Measurements from ENCODE around the gene TIFAB.

Gene TIFAB

DNA sequence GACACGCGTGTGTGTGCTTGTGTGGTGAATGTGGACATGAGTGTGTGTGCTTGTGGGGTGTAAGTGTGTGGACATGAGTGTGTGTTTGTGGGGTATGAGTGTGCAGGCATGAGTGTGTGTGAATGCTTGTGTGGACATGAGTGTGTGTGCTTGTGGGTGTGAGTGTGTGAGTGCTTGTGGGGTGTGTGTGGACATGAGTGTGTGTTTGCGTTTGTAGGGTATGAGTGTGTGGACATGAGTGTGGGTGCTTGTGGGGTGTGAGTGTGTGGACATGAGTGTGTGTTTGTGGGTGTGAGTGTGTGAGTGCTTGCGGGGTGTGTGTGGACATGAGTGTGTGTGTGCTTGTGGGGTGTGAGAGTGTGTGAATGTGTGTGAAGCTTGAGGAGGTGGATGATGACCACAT, 29.8 kb upstream of the TIFAB start:
- H3K4me1 ChIP-seq (ENCODE audit: control insufficient read depth in 2 of 2, insufficient read depth in 2 of 2, low read length in 2 of 2): no peaks in the 10 kb centered on the region
- no peaks in the 10 kb centered on the region for H3K9me3 ChIP-seq (ENCODE audit: control insufficient read depth in 2 of 2, low read length in 2 of 2)
- no peak overlapping the region for H3K9ac ChIP-seq (ENCODE audit: low read depth in 1 of 2, low read length in 2 of 2)
- H3K4me3 ChIP-seq (ENCODE audit: low read length in 2 of 2): no peak overlapping the region
- peaks cover 14 to 16% of the 10 kb centered on the region in 2 donors for H3K27me3 ChIP-seq (ENCODE audit: control insufficient read depth in 2 of 2, insufficient read depth in 2 of 2, low read length in 2 of 2)
- H3K36me3 ChIP-seq (ENCODE audit: control insufficient read depth in 2 of 2, insufficient read depth in 2 of 2, low read length in 2 of 2): no peaks in the 10 kb centered on the region
- H3K27ac ChIP-seq (ENCODE audit: low read depth in 2 of 2, low read length in 2 of 2): no peak overlapping the region

DNA sequence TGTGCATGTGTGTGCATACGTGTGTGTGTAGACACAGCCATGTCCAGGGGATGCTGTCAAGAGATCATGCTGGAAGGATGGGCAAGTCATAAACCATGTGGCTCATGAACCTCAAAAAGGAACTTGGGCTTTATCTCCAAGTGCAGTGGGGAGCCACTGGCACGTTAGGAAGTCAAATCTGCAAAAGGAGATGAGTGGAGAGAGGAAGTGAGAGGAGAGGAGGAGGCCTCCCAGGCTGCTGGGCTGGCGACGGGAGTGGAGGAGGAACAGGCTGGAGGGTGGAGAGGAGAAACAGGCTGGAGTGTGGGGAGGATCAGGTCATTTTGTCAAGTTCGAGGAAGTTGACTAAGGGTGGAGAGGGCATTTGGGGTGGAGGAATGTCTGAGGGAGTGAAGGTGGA, 29.2 kb upstream of the TIFAB start:
- Histone ChIP-seq H3K9ac (ENCODE audit: low read depth in 1 of 2, low read length in 2 of 2) (no peak overlapping the region), H3K9me3 (ENCODE audit: control insufficient read depth in 2 of 2, low read length in 2 of 2) (no peaks in the 10 kb centered on the region), H3K36me3 (ENCODE audit: control insufficient read depth in 2 of 2, insufficient read depth in 2 of 2, low read length in 2 of 2) (no peaks in the 10 kb centered on the region), H3K27ac (ENCODE audit: low read depth in 2 of 2, low read length in 2 of 2) (no peak overlapping the region), H3K27me3 (ENCODE audit: control insufficient read depth in 2 of 2, insufficient read depth in 2 of 2, low read length in 2 of 2) (peaks cover 11 to 13% of the 10 kb centered on the region in 2 donors), H3K4me3 (ENCODE audit: low read length in 2 of 2) (no peak overlapping the region), H3K4me1 (ENCODE audit: control insufficient read depth in 2 of 2, insufficient read depth in 2 of 2, low read length in 2 of 2) (no peaks in the 10 kb centered on the region)

DNA sequence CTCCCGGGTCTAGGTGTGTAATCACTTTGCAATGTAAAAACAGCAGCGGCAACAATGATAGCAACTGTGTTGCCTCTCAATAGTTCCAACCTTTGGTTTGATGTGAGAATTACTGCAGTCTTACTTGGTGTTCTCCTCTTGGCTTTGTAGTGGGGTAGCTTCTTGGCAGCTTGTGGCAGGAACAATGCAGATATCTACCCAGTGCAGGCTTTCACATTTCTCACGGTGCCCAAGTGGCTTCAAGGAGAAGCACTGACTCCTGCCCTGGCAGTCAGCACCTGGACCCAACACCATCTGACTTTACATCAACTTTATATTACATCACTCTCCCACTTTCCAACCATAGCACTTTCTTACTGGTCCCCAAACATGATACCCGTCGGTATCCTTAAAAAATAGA, 28.4 kb upstream of the TIFAB start:
- no peaks in the 10 kb centered on the region for H3K36me3 ChIP-seq (ENCODE audit: control insufficient read depth in 2 of 2, insufficient read depth in 2 of 2, low read length in 2 of 2)
- H3K4me1 ChIP-seq (ENCODE audit: control insufficient read depth in 2 of 2, insufficient read depth in 2 of 2, low read length in 2 of 2): no peaks in the 10 kb centered on the region
- H3K9ac ChIP-seq (ENCODE audit: low read depth in 1 of 2, low read length in 2 of 2): no peak overlapping the region
- no peak overlapping the region for H3K27ac ChIP-seq (ENCODE audit: low read depth in 2 of 2, low read length in 2 of 2)
- H3K4me3 ChIP-seq (ENCODE audit: low read length in 2 of 2): no peak overlapping the region
- no peaks in the 10 kb centered on the region for H3K9me3 ChIP-seq (ENCODE audit: control insufficient read depth in 2 of 2, low read length in 2 of 2)
- H3K27me3 ChIP-seq (ENCODE audit: control insufficient read depth in 2 of 2, insufficient read depth in 2 of 2, low read length in 2 of 2): peaks cover 5 to 6% of the 10 kb centered on the region in 2 donors

DNA sequence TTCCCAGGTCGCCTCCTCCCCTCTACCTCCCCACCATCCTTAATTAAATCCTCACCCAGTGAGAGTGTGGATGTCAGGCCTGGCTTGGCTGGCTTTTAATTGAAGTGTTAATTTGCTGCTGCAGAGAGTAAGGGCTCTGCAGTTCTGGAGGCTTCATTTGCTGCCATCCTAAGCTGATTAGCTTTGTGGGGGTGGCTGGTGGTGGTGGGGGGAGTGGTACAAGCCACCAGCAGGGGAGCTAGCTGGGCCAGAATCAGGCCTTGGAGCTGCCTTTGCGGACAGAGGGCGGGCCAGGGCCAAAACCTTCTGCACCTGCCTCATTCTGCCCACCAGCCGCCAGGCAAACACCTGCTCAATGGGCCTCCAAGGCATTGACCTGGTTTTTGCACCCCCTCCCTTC, 26.8 kb upstream of the TIFAB start:
- peaks cover 1 to 5% of the 10 kb centered on the region in 2 donors for H3K27me3 ChIP-seq (ENCODE audit: control insufficient read depth in 2 of 2, insufficient read depth in 2 of 2, low read length in 2 of 2)
- no peak overlapping the region for H3K4me3 ChIP-seq (ENCODE audit: low read length in 2 of 2)
- no peaks in the 10 kb centered on the region for H3K4me1 ChIP-seq (ENCODE audit: control insufficient read depth in 2 of 2, insufficient read depth in 2 of 2, low read length in 2 of 2)

DNA sequence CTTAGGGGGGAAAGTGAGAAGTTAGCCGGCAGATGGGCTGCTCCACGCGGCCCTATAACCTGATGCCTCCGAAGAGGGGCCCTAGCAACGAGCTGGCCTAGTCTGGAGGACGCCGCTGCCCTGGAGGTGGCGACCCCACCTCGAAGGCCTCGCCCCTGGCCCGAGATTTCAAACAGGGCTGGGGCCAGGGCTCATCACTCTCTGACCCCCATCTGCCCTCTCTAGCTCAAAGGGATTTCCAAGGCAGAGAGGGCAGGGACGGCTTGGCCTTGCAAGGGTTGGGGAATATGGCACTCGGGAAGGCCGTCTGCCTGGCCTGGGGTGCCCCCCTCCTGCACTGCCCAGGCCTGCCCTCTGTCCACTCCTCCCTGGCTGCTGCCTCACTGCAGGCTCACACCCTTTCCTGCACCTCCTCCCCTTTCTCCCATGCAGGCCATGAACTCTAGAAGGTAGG, 25.5 kb upstream of the TIFAB start:
- Histone ChIP-seq H3K27ac (ENCODE audit: low read depth in 2 of 2, low read length in 2 of 2) (no peak overlapping the region), H3K4me1 (ENCODE audit: control insufficient read depth in 2 of 2, insufficient read depth in 2 of 2, low read length in 2 of 2) (no peaks in the 10 kb centered on the region), H3K4me3 (ENCODE audit: low read length in 2 of 2) (no peak overlapping the region), H3K9ac (ENCODE audit: low read depth in 1 of 2, low read length in 2 of 2) (no peak overlapping the region), H3K36me3 (ENCODE audit: control insufficient read depth in 2 of 2, insufficient read depth in 2 of 2, low read length in 2 of 2) (no peaks in the 10 kb centered on the region), H3K9me3 (ENCODE audit: control insufficient read depth in 2 of 2, low read length in 2 of 2) (no peaks in the 10 kb centered on the region), H3K27me3 (ENCODE audit: control insufficient read depth in 2 of 2, insufficient read depth in 2 of 2, low read length in 2 of 2) (peaks cover 4 to 5% of the 10 kb centered on the region in 2 donors)

More for the DNA sequence above, 26.8 kb upstream of the TIFAB start:
- no peaks in the 10 kb centered on the region for H3K9me3 ChIP-seq (ENCODE audit: control insufficient read depth in 2 of 2, low read length in 2 of 2)
- H3K36me3 ChIP-seq (ENCODE audit: control insufficient read depth in 2 of 2, insufficient read depth in 2 of 2, low read length in 2 of 2): no peaks in the 10 kb centered on the region
- H3K9ac ChIP-seq (ENCODE audit: low read depth in 1 of 2, low read length in 2 of 2): no peak overlapping the region
- no peak overlapping the region for H3K27ac ChIP-seq (ENCODE audit: low read depth in 2 of 2, low read length in 2 of 2)

DNA sequence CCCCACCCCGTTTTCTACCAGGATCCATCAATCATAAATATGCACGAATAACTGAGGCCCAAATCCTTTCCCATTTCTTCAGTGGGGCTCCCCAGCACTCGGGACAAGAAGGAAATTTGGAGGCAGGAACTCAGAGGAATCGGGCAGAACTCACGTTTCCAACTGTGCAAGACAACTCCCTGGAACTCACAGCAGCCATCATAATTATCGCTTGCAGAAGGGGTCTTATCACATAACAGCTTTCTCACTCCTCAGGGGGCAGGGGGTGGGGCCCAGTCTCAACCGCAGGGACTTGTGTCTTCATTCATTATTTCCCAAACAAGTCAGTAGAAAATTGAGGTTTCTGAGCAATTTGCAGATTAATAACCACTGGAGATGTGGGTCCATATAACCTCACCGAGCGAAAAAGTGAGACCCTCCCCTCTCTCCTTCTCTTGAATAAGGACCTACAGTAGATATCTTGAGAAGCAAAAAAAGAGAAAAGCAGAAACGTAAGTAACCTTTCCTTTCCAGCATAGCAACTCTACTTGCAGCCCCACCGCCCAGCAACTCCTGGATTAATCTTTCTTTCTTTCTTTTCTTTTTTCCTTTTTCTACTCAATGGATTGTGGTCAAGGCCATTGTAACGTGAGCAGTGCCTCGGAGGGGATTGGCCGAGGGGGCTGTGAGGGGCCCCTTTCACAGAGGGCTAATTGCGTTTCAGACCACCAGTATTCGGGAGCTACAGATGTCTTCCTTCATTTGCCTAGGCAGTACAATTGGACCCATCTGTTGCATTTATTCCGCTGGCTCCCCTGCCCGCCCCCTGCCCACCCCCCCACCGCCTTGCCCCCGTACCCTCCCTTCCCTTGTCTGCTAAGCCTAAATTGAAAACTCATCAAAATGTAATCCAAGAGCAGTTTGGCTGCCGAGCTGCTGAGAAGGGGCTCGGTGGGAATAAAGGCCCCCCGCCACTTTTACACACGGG, 24.7 kb upstream of the TIFAB start:
- Histone ChIP-seq H3K27ac (ENCODE audit: low read depth in 2 of 2, low read length in 2 of 2) (no peak overlapping the region), H3K9me3 (ENCODE audit: control insufficient read depth in 2 of 2, low read length in 2 of 2) (no peaks in the 10 kb centered on the region), H3K36me3 (ENCODE audit: control insufficient read depth in 2 of 2, insufficient read depth in 2 of 2, low read length in 2 of 2) (no peaks in the 10 kb centered on the region), H3K9ac (ENCODE audit: low read depth in 1 of 2, low read length in 2 of 2) (no peak overlapping the region), H3K4me3 (ENCODE audit: low read length in 2 of 2) (no peak overlapping the region), H3K27me3 (ENCODE audit: control insufficient read depth in 2 of 2, insufficient read depth in 2 of 2, low read length in 2 of 2) (peaks cover 4 to 5% of the 10 kb centered on the region in 2 donors), H3K4me1 (ENCODE audit: control insufficient read depth in 2 of 2, insufficient read depth in 2 of 2, low read length in 2 of 2) (no peaks in the 10 kb centered on the region)

DNA sequence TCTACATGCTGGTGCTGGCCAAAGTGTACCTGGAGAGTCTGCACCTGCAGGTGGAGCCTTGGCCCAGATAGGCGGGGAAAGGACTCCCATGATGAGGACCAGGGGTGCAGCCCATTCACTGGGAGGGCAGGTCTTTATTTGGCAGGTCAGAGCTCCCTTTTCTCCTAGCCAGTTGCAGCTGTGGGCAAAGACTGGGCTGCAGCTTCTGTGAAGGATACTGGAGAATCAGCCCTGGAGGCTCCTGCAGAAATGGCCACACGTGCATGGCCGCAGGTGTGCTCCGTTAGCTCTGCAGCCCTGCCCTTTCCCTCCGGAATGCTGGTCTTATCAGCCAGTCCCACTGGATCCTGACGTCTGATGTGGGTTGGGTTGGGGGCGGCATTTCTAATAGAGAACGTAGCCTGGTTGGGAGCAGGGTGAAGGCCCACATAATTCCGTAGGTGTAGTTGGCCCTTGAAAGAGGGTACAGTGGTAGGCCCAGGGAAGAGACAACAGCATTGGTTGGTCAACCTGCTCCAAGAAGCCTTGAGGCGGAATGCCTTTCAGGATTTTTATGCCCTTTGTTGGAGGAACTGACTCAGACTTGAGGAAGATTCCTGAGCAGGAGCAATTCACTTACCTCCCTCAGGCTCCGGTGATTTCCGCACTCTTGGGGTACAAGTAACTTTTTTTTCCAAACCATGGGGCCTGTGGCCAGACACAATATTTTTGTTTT, 22.0 kb upstream of the TIFAB start:
- Histone ChIP-seq H3K9ac (ENCODE audit: low read depth in 1 of 2, low read length in 2 of 2) (no peak overlapping the region), H3K9me3 (ENCODE audit: control insufficient read depth in 2 of 2, low read length in 2 of 2) (no peaks in the 10 kb centered on the region), H3K27ac (ENCODE audit: low read depth in 2 of 2, low read length in 2 of 2) (no peak overlapping the region), H3K27me3 (ENCODE audit: control insufficient read depth in 2 of 2, insufficient read depth in 2 of 2, low read length in 2 of 2) (peaks cover 5 to 7% of the 10 kb centered on the region in 2 donors), H3K4me3 (ENCODE audit: low read length in 2 of 2) (no peak overlapping the region), H3K36me3 (ENCODE audit: control insufficient read depth in 2 of 2, insufficient read depth in 2 of 2, low read length in 2 of 2) (no peaks in the 10 kb centered on the region), H3K4me1 (ENCODE audit: control insufficient read depth in 2 of 2, insufficient read depth in 2 of 2, low read length in 2 of 2) (no peaks in the 10 kb centered on the region)

DNA sequence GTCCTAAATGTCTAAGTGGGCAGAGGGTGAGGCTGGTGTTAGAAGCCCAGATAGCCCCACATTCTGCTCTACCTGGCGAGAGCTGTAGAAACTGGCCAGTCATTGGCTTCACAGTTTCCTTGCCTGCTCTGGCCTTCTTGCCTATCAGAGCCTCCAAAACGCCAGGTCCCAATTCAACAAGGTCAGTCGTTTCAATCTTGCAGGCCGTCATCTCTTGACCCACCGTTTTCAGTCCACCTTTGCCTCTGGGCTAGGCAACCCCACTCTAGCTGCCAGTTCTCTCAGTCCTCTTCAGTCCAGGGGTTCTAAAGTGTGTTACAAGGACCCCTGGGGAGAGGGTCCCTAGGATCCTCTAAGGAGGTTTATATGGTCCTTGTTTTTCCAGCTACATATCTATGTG, 20.0 kb upstream of the TIFAB start:
- Histone ChIP-seq H3K27me3 (ENCODE audit: control insufficient read depth in 2 of 2, insufficient read depth in 2 of 2, low read length in 2 of 2) (peaks cover 0 to 12% of the 10 kb centered on the region in 2 donors), H3K4me1 (ENCODE audit: control insufficient read depth in 2 of 2, insufficient read depth in 2 of 2, low read length in 2 of 2) (no peaks in the 10 kb centered on the region), H3K4me3 (ENCODE audit: low read length in 2 of 2) (no peak overlapping the region), H3K9me3 (ENCODE audit: control insufficient read depth in 2 of 2, low read length in 2 of 2) (no peaks in the 10 kb centered on the region), H3K36me3 (ENCODE audit: control insufficient read depth in 2 of 2, insufficient read depth in 2 of 2, low read length in 2 of 2) (no peaks in the 10 kb centered on the region), H3K27ac (ENCODE audit: low read depth in 2 of 2, low read length in 2 of 2) (no peak overlapping the region), H3K9ac (ENCODE audit: low read depth in 1 of 2, low read length in 2 of 2) (no peak overlapping the region)

DNA sequence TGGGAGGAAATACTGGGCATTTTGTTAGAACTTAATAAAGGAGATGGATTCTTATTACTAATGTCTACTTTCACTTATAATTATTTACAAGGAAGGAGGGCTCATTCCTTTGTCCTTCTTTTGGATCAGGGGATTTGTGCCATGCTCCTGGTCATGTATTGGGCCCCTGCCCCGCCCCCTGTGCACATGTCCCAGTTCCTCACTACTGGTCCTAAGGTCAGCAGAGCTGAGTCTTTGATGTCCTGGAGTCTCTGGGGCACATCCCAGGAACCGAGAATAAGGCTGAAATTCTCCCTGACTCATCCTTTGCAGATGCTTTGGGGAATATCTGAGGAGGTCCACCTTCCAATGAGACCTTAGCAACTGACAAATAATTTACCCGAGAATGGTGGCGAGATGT, 19.6 kb upstream of the TIFAB start:
- Histone ChIP-seq H3K9me3 (ENCODE audit: control insufficient read depth in 2 of 2, low read length in 2 of 2) (no peaks in the 10 kb centered on the region), H3K27ac (ENCODE audit: low read depth in 2 of 2, low read length in 2 of 2) (no peak overlapping the region), H3K4me1 (ENCODE audit: control insufficient read depth in 2 of 2, insufficient read depth in 2 of 2, low read length in 2 of 2) (no peaks in the 10 kb centered on the region), H3K27me3 (ENCODE audit: control insufficient read depth in 2 of 2, insufficient read depth in 2 of 2, low read length in 2 of 2) (peaks cover 0 to 15% of the 10 kb centered on the region in 2 donors), H3K36me3 (ENCODE audit: control insufficient read depth in 2 of 2, insufficient read depth in 2 of 2, low read length in 2 of 2) (no peaks in the 10 kb centered on the region), H3K4me3 (ENCODE audit: low read length in 2 of 2) (no peak overlapping the region), H3K9ac (ENCODE audit: low read depth in 1 of 2, low read length in 2 of 2) (no peak overlapping the region)

DNA sequence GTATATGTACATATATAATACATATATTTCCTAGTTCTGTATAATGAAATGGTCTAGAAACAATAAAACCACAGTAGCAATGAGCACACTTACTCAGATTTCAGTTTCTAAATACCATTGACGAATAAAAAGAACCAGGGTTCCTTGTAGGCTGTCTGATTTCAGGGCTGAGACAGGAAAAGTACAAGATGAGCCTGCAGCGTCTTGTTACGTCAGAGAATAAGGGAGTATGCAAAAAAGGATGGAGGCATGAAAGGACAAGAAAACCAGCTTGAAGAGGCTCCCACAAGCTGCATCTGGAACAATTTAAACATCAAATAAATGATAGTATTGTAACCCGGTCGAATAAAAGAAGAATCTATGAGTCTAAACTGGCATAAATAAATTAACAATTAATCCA, 17.8 kb upstream of the TIFAB start:
- Histone ChIP-seq H3K36me3 (ENCODE audit: control insufficient read depth in 2 of 2, insufficient read depth in 2 of 2, low read length in 2 of 2) (no peaks in the 10 kb centered on the region), H3K27ac (ENCODE audit: low read depth in 2 of 2, low read length in 2 of 2) (no peak overlapping the region), H3K4me3 (ENCODE audit: low read length in 2 of 2) (no peak overlapping the region), H3K9ac (ENCODE audit: low read depth in 1 of 2, low read length in 2 of 2) (no peak overlapping the region), H3K9me3 (ENCODE audit: control insufficient read depth in 2 of 2, low read length in 2 of 2) (no peaks in the 10 kb centered on the region), H3K27me3 (ENCODE audit: control insufficient read depth in 2 of 2, insufficient read depth in 2 of 2, low read length in 2 of 2) (peaks cover 7 to 25% of the 10 kb centered on the region in 2 donors), H3K4me1 (ENCODE audit: control insufficient read depth in 2 of 2, insufficient read depth in 2 of 2, low read length in 2 of 2) (peaks cover 3 to 7% of the 10 kb centered on the region in 2 donors)
